Suprapubic skin (tissue), 4 donors: ENCODE data around the gene PPM1H. TPM values are rescaled to one million over a fixed set of nuclear protein-coding genes. Genes with fewer than 3 reads are reported as not detected.

ENCODE experiments used
- DNase-seq, 2 donors: peaks; one replicate each; pipeline ENCODE4 v3.0.0-alpha.2; 2019; ENCODE audit warnings: low spot score in 2 of 2
- H3K27ac ChIP-seq: fragments of 200-600 bp; sonication (generic); one replicate; pipeline ENCODE4 v1.5.1; 2019
- H3K27me3 ChIP-seq: fragments of 200-600 bp; sonication (generic); one replicate; pipeline ENCODE4 v1.5.1; 2019
- H3K36me3 ChIP-seq: fragments of 200-600 bp; sonication (generic); one replicate; pipeline ENCODE4 v1.5.1; 2019
- H3K4me1 ChIP-seq: fragments of 200-600 bp; sonication (generic); one replicate; pipeline ENCODE4 v1.5.1; 2019
- H3K4me3 ChIP-seq: fragments of 200-600 bp; sonication (generic); one replicate; pipeline ENCODE4 v1.5.1; 2019; ENCODE audit warnings: mild to moderate bottlenecking
- H3K9me3 ChIP-seq: fragments of 200-600 bp; sonication (generic); one replicate; pipeline ENCODE4 v1.5.1; 2019
- CTCF ChIP-seq, 2 donors: fragments of 200-600 bp in 1 of 2; fragments of 450-650 bp in 1 of 2; sonication (generic) in 1 of 2; IDR thresholded peaks; one replicate each; pipeline ENCODE4 v1.5.1; 2016 to 2019; ENCODE audit warnings: antibody characterized with exemption in 2 of 2, mild to moderate bottlenecking in 1 of 2, moderate library complexity in 1 of 2
- EP300 ChIP-seq: sonication (generic); formaldehyde crosslinking; IDR thresholded peaks from one replicate; pipeline ENCODE4 v1.6.1; 2017; ENCODE audit warnings: antibody characterized with exemption
- POLR2A ChIP-seq, 2 donors: fragments of 450-650 bp; IDR thresholded peaks; one replicate each; pipeline ENCODE4 v1.6.1; 2017; ENCODE audit warnings: antibody characterized with exemption in 2 of 2, mild to moderate bottlenecking in 2 of 2, moderate library complexity in 2 of 2
- POLR2AphosphoS5 ChIP-seq, 3 donors: sonication (generic); formaldehyde crosslinking; IDR thresholded peaks; one replicate each; pipeline ENCODE4 v1.6.1; 2017; ENCODE audit warnings: antibody characterized with exemption in 3 of 3
- WGBS: methylation state at CpG from one replicate; pipeline ENCODE4 v1.1.5; 2018; 5-methylcytosine and 5-hydroxymethylcytosine counted together
- total RNA-seq, 4 donors: library from RNA; depleted of rRNA; stranded (reverse); fragments of >200 nt; gene quantifications; one replicate each; pipeline ENCODE4 v1.1.0, GENCODE V29; 2016

The PPM1H gene
- total RNA-seq, 4 donors from 2014 or later, result 2.3 to 8.1 (median 4.9) TPM

GRCh38 chr12:62865065-62865464, 69.9 kb downstream of the PPM1H start:
- Histone ChIP-seq H3K9me3 (no peaks in the 10 kb centered on the region), H3K36me3 (no peaks in the 10 kb centered on the region), H3K4me3 (no peak overlapping the region), H3K27ac (no peak overlapping the region), H3K4me1 (no peaks in the 10 kb centered on the region), H3K27me3 (no peaks in the 10 kb centered on the region)
- no peak for DNase-seq
- 60% methylated on average over 2 of the region's 2 CpGs for WGBS
- TF ChIP-seq CTCF (IDR thresholded peaks at IDR 0.05), result no peak
- TF ChIP-seq POLR2A (IDR thresholded peaks at IDR 0.05), result no peak
- no peak for TF ChIP-seq POLR2AphosphoS5 (IDR thresholded peaks at IDR 0.05)
- no peak for TF ChIP-seq EP300

GRCh38 chr12:62862259-62862881, 72.6 kb downstream of the PPM1H start:
- H3K4me3 ChIP-seq, result no peak overlapping the region
- no peaks in the 10 kb centered on the region for H3K36me3 ChIP-seq
- WGBS, result 79% methylated on average over 2 of the region's 2 CpGs
- no peaks in the 10 kb centered on the region for H3K9me3 ChIP-seq
- no peaks in the 10 kb centered on the region for H3K4me1 ChIP-seq
- TF ChIP-seq EP300 (no peak), POLR2A (IDR thresholded peaks at IDR 0.05) (no peak), POLR2AphosphoS5 (IDR thresholded peaks at IDR 0.05) (no peak), CTCF (IDR thresholded peaks at IDR 0.05) (no peak)
- DNase-seq, result no peak
- H3K27me3 ChIP-seq, result no peaks in the 10 kb centered on the region
- no peak overlapping the region for H3K27ac ChIP-seq

- no peak overlapping the region for H3K27ac ChIP-seq
- H3K4me1 ChIP-seq, result no peaks in the 10 kb centered on the region
- no peaks in the 10 kb centered on the region for H3K9me3 ChIP-seq
- H3K36me3 ChIP-seq, result no peaks in the 10 kb centered on the region
- TF ChIP-seq POLR2AphosphoS5 (IDR thresholded peaks at IDR 0.05) (no peak), POLR2A (IDR thresholded peaks at IDR 0.05) (no peak), EP300 (no peak), CTCF (IDR thresholded peaks at IDR 0.05) (no peak)
- H3K27me3 ChIP-seq, result no peaks in the 10 kb centered on the region
- DNase-seq, result no peak
- no peak overlapping the region for H3K4me3 ChIP-seq
- WGBS, result 72% methylated on average over 4 of the region's 4 CpGs
These were observed 73.4 kb downstream of the PPM1H start for GRCh38 chr12:62861586-62861985.

GRCh38 chr12:62860501-62861411, 74.2 kb downstream of the PPM1H start:
- H3K27me3 ChIP-seq, result no peaks in the 10 kb centered on the region
- no peak overlapping the region for H3K4me3 ChIP-seq
- no peaks in the 10 kb centered on the region for H3K4me1 ChIP-seq
- no peaks in the 10 kb centered on the region for H3K36me3 ChIP-seq
- H3K9me3 ChIP-seq, result no peaks in the 10 kb centered on the region
- no peak for DNase-seq
- WGBS, result 78% methylated on average over 10 of the region's 10 CpGs
- no peak for TF ChIP-seq POLR2A (IDR thresholded peaks at IDR 0.05)
- TF ChIP-seq EP300, result no peak
- TF ChIP-seq POLR2AphosphoS5 (IDR thresholded peaks at IDR 0.05), result no peak
- no peak for TF ChIP-seq CTCF (IDR thresholded peaks at IDR 0.05)
- no peak overlapping the region for H3K27ac ChIP-seq

GRCh38 chr12:62860020-62860419, 74.9 kb downstream of the PPM1H start:
- H3K4me1 ChIP-seq, result no peaks in the 10 kb centered on the region
- WGBS, result 78% methylated on average over 5 of the region's 5 CpGs
- no peaks in the 10 kb centered on the region for H3K9me3 ChIP-seq
- no peaks in the 10 kb centered on the region for H3K27me3 ChIP-seq
- no peak for DNase-seq
- no peaks in the 10 kb centered on the region for H3K36me3 ChIP-seq
- TF ChIP-seq EP300 (no peak), CTCF (IDR thresholded peaks at IDR 0.05) (no peak), POLR2AphosphoS5 (IDR thresholded peaks at IDR 0.05) (no peak), POLR2A (IDR thresholded peaks at IDR 0.05) (no peak)
- no peak overlapping the region for H3K4me3 ChIP-seq
- H3K27ac ChIP-seq, result no peak overlapping the region
